NCI-H2196 treated with DMSO at 0.1 percent for 48 hours (cell line): ENCODE data around the gene KIF6.
"Not testable (repeated sequence)": the region's sequence is repeated elsewhere in the genome, so short reads cannot be mapped to it uniquely, and the experiment has no call there.

Experiments
- DNase-seq: peaks from one replicate; lab custom pipeline; 2025; ENCODE audit not compliant: unreplicated experiment; lab: John Stamatoyannopoulos, UW

The KIF6 gene

DNA sequence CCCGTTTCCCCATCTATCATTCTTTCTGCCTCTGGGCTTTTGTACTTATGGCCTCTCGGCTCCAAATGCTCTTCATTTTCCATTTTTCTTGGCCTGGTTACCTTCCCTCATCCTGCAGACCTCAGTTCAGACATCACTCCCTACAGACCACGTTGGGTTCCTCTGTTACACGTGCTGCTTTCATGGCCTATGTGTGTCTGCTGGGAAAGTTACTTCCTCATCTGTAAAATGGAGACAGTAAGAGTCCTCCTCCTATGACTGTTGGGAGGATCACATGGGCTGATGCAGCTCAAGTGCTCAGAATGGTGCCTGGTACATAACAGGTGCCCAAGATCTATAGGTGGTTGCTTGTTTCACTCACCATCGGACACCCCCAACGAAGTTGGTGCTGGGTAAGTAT lies 424.5 kb downstream of the KIF6 start:
- no peak for DNase-seq

DNA sequence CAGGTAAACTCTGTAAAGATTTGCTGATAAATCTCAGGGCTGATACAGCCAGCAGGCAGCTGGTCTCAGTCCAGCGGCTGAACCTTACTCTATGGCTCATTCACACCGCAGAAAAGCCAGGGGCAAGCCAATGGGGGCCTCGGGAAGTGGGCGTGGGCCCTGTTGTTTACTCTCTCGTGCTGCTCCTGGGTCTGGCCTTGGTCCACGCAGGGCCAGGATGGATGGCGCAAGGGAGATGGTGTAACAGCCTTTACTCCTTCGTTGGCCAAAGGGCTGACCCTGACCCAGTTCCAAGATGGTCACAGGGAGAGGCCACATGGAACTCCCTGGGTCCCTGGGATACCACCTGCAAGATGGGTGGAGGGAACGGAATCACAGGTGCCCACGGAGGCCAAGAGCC lies 427.1 kb downstream of the KIF6 start:
- DNase-seq = no peak

- no peak for DNase-seq
Observed at GRCh38 chr6:39296745-39297640, 428.2 kb downstream of the KIF6 start.

DNA sequence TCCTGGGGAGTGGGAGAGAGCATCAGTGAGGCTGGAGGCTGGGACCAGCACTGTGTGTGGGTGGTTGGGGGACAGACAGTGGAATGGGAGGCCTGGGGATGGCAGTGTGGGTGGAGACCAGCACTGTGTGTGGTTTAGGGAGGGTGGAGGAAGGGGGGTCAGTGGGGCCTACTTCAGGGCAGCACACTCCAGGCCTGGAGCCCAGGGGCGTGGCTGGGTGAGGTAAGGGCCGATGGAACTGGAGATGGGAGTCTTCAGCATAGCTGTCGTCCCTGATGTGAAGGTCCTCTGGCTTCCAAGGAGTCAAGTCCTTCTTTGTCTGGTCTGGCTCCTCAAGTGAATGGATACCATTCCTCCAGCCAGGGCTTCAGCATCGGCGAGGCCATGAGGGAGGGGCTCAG lies 429.6 kb downstream of the KIF6 start:
- no peak for DNase-seq

DNA sequence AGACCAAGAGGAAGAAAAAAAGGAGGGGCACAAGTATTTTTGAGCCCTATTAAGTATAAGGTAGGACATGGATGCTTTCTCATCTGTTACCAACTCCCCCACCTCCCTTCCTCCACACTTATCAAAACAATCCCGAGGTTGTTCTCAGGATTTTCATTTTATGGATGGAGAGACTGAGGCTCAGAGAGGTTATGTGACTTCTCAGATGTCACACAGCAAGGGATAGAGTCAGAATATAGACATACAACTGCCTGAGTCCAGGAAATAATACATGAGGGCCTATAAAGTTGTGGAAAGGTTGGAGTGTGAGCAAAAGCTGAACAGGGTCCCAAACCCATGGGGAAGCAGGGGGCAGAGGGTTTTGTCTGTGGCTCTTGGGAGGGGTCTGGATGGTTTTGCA lies 430.3 kb downstream of the KIF6 start:
- DNase-seq = no peak

- DNase-seq = no peak
Observed at GRCh38 chr6:39294133-39294532, 431.1 kb downstream of the KIF6 start.

DNA sequence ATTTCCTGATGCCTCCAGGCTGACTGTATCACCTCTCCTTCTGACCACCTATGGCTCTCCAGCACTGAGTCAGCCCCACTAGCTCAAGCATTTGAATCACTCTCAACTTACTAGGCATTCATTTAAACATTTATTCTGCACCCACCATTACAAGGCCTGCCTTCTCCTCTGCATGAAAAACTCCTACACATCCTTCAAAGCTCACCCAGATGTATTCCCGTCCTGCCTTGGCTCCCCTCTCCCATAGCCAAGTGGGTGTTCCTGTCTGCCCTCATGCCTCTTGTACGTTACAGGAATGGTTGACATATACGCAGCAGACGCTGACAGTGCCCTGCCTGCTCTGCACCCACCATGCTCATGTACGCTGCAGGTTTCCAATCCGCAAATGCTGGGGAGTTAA lies 432.6 kb downstream of the KIF6 start:
- no peak for DNase-seq

DNA sequence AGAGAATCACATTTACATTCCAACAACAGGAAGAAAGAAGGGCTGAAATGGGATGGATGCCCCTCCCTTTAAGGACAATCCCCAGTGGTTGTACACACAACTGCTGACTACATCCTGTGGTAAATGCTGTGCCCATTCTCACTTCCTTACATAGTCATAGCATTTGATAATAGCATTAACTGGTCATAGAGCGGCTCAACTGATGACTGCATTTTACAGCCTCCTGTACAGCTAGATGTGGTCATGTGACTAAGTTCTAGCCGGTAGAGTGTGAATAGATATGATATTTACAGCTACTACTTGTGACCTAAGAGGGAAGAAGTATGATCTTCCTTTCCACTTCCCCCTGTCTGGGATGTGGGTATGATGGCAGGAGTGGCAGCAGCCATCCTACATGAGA lies 435.7 kb downstream of the KIF6 start:
- no peak for DNase-seq

GRCh38 chr6:39287601-39288000 lies 437.6 kb downstream of the KIF6 start:
- no peak for DNase-seq

- not testable (repeated sequence) for DNase-seq
Observed at GRCh38 chr6:39286596-39286995, 438.6 kb downstream of the KIF6 start.

- DNase-seq = no peak
Observed at GRCh38 chr6:39282774-39283173, 442.4 kb downstream of the KIF6 start.

- DNase-seq = no peak
Observed at GRCh38 chr6:39281312-39281980, 443.8 kb downstream of the KIF6 start.

GRCh38 chr6:39280247-39280731 lies 444.9 kb downstream of the KIF6 start:
- no peak for DNase-seq
